NT2/D1 (cell line): ENCODE measurements around the gene HES7.

Experiments
- SUZ12 ChIP-seq: IDR thresholded peaks from 2 replicates; pipeline ENCODE4 v1.6.1; 2011; ENCODE audit not compliant: insufficient read length, insufficient read depth; ENCODE audit errors: extremely low read depth
- YY1 ChIP-seq: IDR thresholded peaks from 2 replicates; pipeline ENCODE4 v1.6.1; 2011; ENCODE audit not compliant: insufficient read length, insufficient read depth

GRCh38 chr17:8075081-8075480 is 48.8 kb downstream of the HES7 start:
- TF ChIP-seq YY1 (no peak), SUZ12 (no peak)
